CD4-positive, alpha-beta T cell (primary cell): Measurements from ENCODE around the gene DDA1. TPM values are rescaled to one million over a fixed set of nuclear protein-coding genes. Genes with fewer than 3 reads are reported as not detected.
A peak's percentile ranks its signal among the peaks of the same experiment; 100 is the strongest.

Experiments
- ATAC-seq: fragments of 200-7000 bp; cut with Tn5 transposase; one replicate; pipeline ENCODE4 v1.10.0; 2022; ENCODE audit warnings: mild to moderate bottlenecking; ENCODE audit not compliant: poor library complexity
- CTCF ChIA-PET: fragments of 350-600 bp; sonication (Branson Sonifier 250); formaldehyde crosslinking; loops from one replicate; lab custom pipeline; 2021; ENCODE audit warnings: antibody characterized with exemption, inconsistent platforms; lab: Charles Lee
- POLR2A ChIA-PET: fragments of 350-600 bp; sonication (Branson Sonifier 250); formaldehyde crosslinking; loops from one replicate; lab custom pipeline; 2021; ENCODE audit warnings: antibody characterized with exemption, inconsistent platforms; lab: Charles Lee
- DNase-seq, 14 experiments: peaks; one replicate each; pipeline ENCODE4 v3.0.0-alpha.2; 2013 to 2020; ENCODE audit warnings: mixed read lengths in 2 of 14
- H3K27ac ChIP-seq, 2 donors: one replicate each; pipeline versions ENCODE4 v1.5.1 to v1.7.0; 2013; ENCODE audit warnings: low read length in 2 of 2, low read depth in 1 of 2, mild to moderate bottlenecking in 1 of 2
- H3K27me3 ChIP-seq, 2 experiments: 1 replicate in 1 of 2; 2 replicates in 1 of 2; pipeline versions ENCODE4 v1.6.1 to v1.7.0; 2013; ENCODE audit warnings: low read length in 2 of 2, control low read depth in 1 of 2, mild to moderate bottlenecking in 1 of 2, moderate library complexity in 1 of 2; ENCODE audit not compliant: insufficient read depth in 2 of 2, control insufficient read depth in 1 of 2
- H3K36me3 ChIP-seq: one replicate; pipeline ENCODE4 v1.6.1; 2013; ENCODE audit warnings: low read length, control low read depth; ENCODE audit not compliant: insufficient read depth
- H3K4me1 ChIP-seq: one replicate; pipeline ENCODE4 v1.6.1; 2013; ENCODE audit warnings: low read length, control low read depth; ENCODE audit not compliant: insufficient read depth
- H3K4me3 ChIP-seq: one replicate; pipeline ENCODE4 v1.5.1; 2013; ENCODE audit warnings: mild to moderate bottlenecking, low read length, moderate library complexity
- H3K9me3 ChIP-seq, 2 experiments: 1 replicate in 1 of 2; 2 replicates in 1 of 2; pipeline versions ENCODE4 v1.6.1 to v1.7.0; 2013; ENCODE audit warnings: low read length in 2 of 2, mild to moderate bottlenecking in 2 of 2, control low read depth in 1 of 2, moderate library complexity in 1 of 2; ENCODE audit not compliant: control insufficient read depth in 1 of 2, insufficient read depth in 1 of 2
- H3K27ac Mint-ChIP-seq: one replicate; pipeline ENCODE4 v1.8.0; 2020; ENCODE audit warnings: mixed read lengths
- H3K27me3 Mint-ChIP-seq: one replicate; pipeline ENCODE4 v1.8.0; 2021; ENCODE audit warnings: mixed read lengths
- H3K36me3 Mint-ChIP-seq: one replicate; pipeline ENCODE4 v1.8.0; 2021; ENCODE audit warnings: low read depth, mixed read lengths
- H3K4me1 Mint-ChIP-seq: one replicate; pipeline ENCODE4 v1.8.0; 2021; ENCODE audit warnings: low read depth, mixed read lengths
- H3K4me3 Mint-ChIP-seq: one replicate; pipeline ENCODE4 v1.8.0; 2020; ENCODE audit warnings: mild to moderate bottlenecking, mixed read lengths
- H3K9me3 Mint-ChIP-seq: one replicate; pipeline ENCODE4 v1.8.0; 2020; ENCODE audit warnings: mixed read lengths
- CTCF ChIP-seq: fragments of 200-600 bp; IDR thresholded peaks from one replicate; pipeline ENCODE4 v1.8.0; 2022; ENCODE audit warnings: antibody characterized with exemption, mild to moderate bottlenecking
- intact Hi-C, 2 experiments: fragments of 100-400 bp; cut with DNase I in 1 of 2; cut with micrococcal nuclease in 1 of 2; formaldehyde crosslinking; loops; one replicate each; pipeline versions ENCODE4 v1.15.1 to v1.9.0; 2023 to 2025; cut with DNase I, micrococcal nuclease
- total RNA-seq, 174 experiments: library from RNA in 2 of 174; stranded (reverse) in 2 of 174; gene quantifications; one replicate each; pipeline ENCODE4 v1.2.3 and lab custom pipeline; 2021 to 2026

The DDA1 gene
- total RNA-seq, 2 experiments from 2014 or later = 41.4 to 43.4 TPM

GRCh38 chr19:17332360-17332676 is 23.0 kb downstream of the DDA1 start:
- intact Hi-C loops = no loop called here
- no peak for DNase-seq
- Histone ChIP-seq H3K27ac (no peak overlapping the region), H3K27me3 (no peaks in the 10 kb centered on the region), H3K9me3 (no peaks in the 10 kb centered on the region), H3K4me1 (peaks cover 63% of the 10 kb centered on the region), H3K4me3 (no peak overlapping the region), H3K36me3 (peaks cover 2% of the 10 kb centered on the region)
- H3K4me3 Mint-ChIP-seq = peak overlapping the region; percentile 74
- peaks cover 13% of the 10 kb centered on the region for H3K36me3 Mint-ChIP-seq
- H3K27ac Mint-ChIP-seq = no peak overlapping the region
- no peaks in the 10 kb centered on the region for H3K27me3 Mint-ChIP-seq
- H3K4me1 Mint-ChIP-seq = peaks cover 43% of the 10 kb centered on the region
- no peak for TF ChIP-seq CTCF
- CTCF ChIA-PET = interaction anchor here (1.1 to 1.9 kb wide), 3 partner anchors 27 to 54 kb away, joined by 3 to 11 read pairs (median 5); partner anchors contain the start of gene MRPL34
- H3K9me3 Mint-ChIP-seq = no peaks in the 10 kb centered on the region
- ATAC-seq = no peak
- POLR2A ChIA-PET = interaction anchor here (1.5 to 4.0 kb wide), 4 partner anchors 11 to 40 kb away, joined by 5 to 27 read pairs (median 9); partner anchors contain the start of genes DDA1 and MRPL34

GRCh38 chr19:17332677-17333581 is 23.6 kb downstream of the DDA1 start:
- ATAC-seq = no peak
- H3K27me3 ChIP-seq = no peaks in the 10 kb centered on the region
- ChIA-PET POLR2A (interaction anchor here (0.9 to 4.0 kb wide), 8 partner anchors 11 to 117 kb away, joined by 5 to 31 read pairs (median 9); partner anchors contain the start of genes ABHD8, BABAM1, DDA1 and MRPL34), CTCF (interaction anchor here (1.0 to 1.9 kb wide), 3 partner anchors 28 to 56 kb away, joined by 3 to 11 read pairs (median 3); partner anchors contain the start of gene MRPL34)
- Mint-ChIP-seq H3K36me3 (peaks cover 16% of the 10 kb centered on the region), H3K27ac (no peak overlapping the region), H3K9me3 (no peaks in the 10 kb centered on the region), H3K27me3 (no peaks in the 10 kb centered on the region), H3K4me3 (peak overlapping the region; percentile 74), H3K4me1 (peaks cover 45% of the 10 kb centered on the region)
- no peaks in the 10 kb centered on the region for H3K9me3 ChIP-seq
- TF ChIP-seq CTCF = no peak
- intact Hi-C loops = no loop called here
- H3K27ac ChIP-seq = no peak overlapping the region
- H3K4me3 ChIP-seq = no peak overlapping the region
- peak in 6 of 14 experiments; percentile 20 to 77 (median 26) for DNase-seq
- peaks cover 64% of the 10 kb centered on the region for H3K4me1 ChIP-seq
- peaks cover 2% of the 10 kb centered on the region for H3K36me3 ChIP-seq

GRCh38 chr19:17333611-17334413 is 24.4 kb downstream of the DDA1 start:
- ChIA-PET CTCF (interaction anchor here (1.0 to 1.9 kb wide), 2 partner anchors 28 to 55 kb away, joined by 3 to 11 read pairs; partner anchors contain the start of gene MRPL34), POLR2A (interaction anchor here (0.6 to 4.0 kb wide), 10 partner anchors 12 to 118 kb away, joined by 3 to 31 read pairs (median 7); partner anchors contain the start of genes ABHD8, BABAM1, DDA1 and MRPL34)
- peak; percentile 28 for ATAC-seq
- peak overlapping the region in 1 of 2 donors; percentile 19 for H3K27ac ChIP-seq
- Mint-ChIP-seq H3K4me3 (peak overlapping the region; percentile 87), H3K36me3 (peaks cover 16% of the 10 kb centered on the region), H3K27me3 (no peaks in the 10 kb centered on the region), H3K27ac (peak overlapping the region; percentile 60), H3K4me1 (peaks cover 45% of the 10 kb centered on the region), H3K9me3 (no peaks in the 10 kb centered on the region)
- H3K4me3 ChIP-seq = peak overlapping the region; percentile 58
- peaks cover 67% of the 10 kb centered on the region for H3K4me1 ChIP-seq
- no peak for TF ChIP-seq CTCF
- no peaks in the 10 kb centered on the region for H3K27me3 ChIP-seq
- intact Hi-C loops = loop anchor here (1.0 to 2.0 kb wide), 2 partner anchors 25 to 41 kb away; partner anchors contain the start of gene DDA1 (in 1 of the 2)
- H3K9me3 ChIP-seq = no peaks in the 10 kb centered on the region
- DNase-seq = peak; percentile 37 to 87 (median 73)
- peaks cover 2% of the 10 kb centered on the region for H3K36me3 ChIP-seq
